ENCODE data around the gene DOP1A.

The DOP1A gene

GRCh38 chr6:83193747-83194566, 126.5 kb downstream of the DOP1A start:
- peak overlapping the region; percentile 77 for H3K27ac ChIP-seq
- peaks cover 38% of the 10 kb centered on the region for H3K36me3 ChIP-seq
- H3K9me3 ChIP-seq (ENCODE audit: severe bottlenecking), result no peaks in the 10 kb centered on the region
- TF ChIP-seq CTCF (IDR thresholded peaks at IDR 0.05; ENCODE audit: low read depth, low read length), result no peak
- H3K4me3 ChIP-seq (ENCODE audit: low read depth, low read length), result peak overlapping the region; percentile 60
- no peaks in the 10 kb centered on the region for H3K27me3 ChIP-seq (ENCODE audit: insufficient read depth, low read depth, severe bottlenecking)
- DNase-seq, result peak; percentile 61

- Histone ChIP-seq H3K27ac (no peak overlapping the region), H3K9me3 (ENCODE audit: severe bottlenecking) (no peaks in the 10 kb centered on the region), H3K27me3 (ENCODE audit: insufficient read depth, low read depth, severe bottlenecking) (no peaks in the 10 kb centered on the region), H3K4me3 (ENCODE audit: low read depth, low read length) (no peak overlapping the region), H3K36me3 (peaks cover 13% of the 10 kb centered on the region)
- no peak for DNase-seq
- no peak for TF ChIP-seq CTCF (IDR thresholded peaks at IDR 0.05; ENCODE audit: low read depth, low read length)
These were observed 131.2 kb downstream of the DOP1A start for GRCh38 chr6:83198486-83199172.

GRCh38 chr6:83199173-83199862, 131.8 kb downstream of the DOP1A start:
- no peak overlapping the region for H3K4me3 ChIP-seq (ENCODE audit: low read depth, low read length)
- TF ChIP-seq CTCF (IDR thresholded peaks at IDR 0.05; ENCODE audit: low read depth, low read length), result no peak
- H3K27me3 ChIP-seq (ENCODE audit: insufficient read depth, low read depth, severe bottlenecking), result no peaks in the 10 kb centered on the region
- no peak for DNase-seq
- H3K27ac ChIP-seq, result no peak overlapping the region
- H3K9me3 ChIP-seq (ENCODE audit: severe bottlenecking), result no peaks in the 10 kb centered on the region
- peaks cover 13% of the 10 kb centered on the region for H3K36me3 ChIP-seq

GRCh38 chr6:83199863-83200225, 132.4 kb downstream of the DOP1A start:
- TF ChIP-seq CTCF (IDR thresholded peaks at IDR 0.05; ENCODE audit: low read depth, low read length), result no peak
- no peaks in the 10 kb centered on the region for H3K9me3 ChIP-seq (ENCODE audit: severe bottlenecking)
- H3K36me3 ChIP-seq, result peaks cover 13% of the 10 kb centered on the region
- no peak overlapping the region for H3K27ac ChIP-seq
- no peak overlapping the region for H3K4me3 ChIP-seq (ENCODE audit: low read depth, low read length)
- H3K27me3 ChIP-seq (ENCODE audit: insufficient read depth, low read depth, severe bottlenecking), result no peaks in the 10 kb centered on the region
- no peak for DNase-seq

GRCh38 chr6:83202031-83202430, 134.6 kb downstream of the DOP1A start:
- H3K27ac ChIP-seq, result no peak overlapping the region
- no peaks in the 10 kb centered on the region for H3K27me3 ChIP-seq (ENCODE audit: insufficient read depth, low read depth, severe bottlenecking)
- H3K9me3 ChIP-seq (ENCODE audit: severe bottlenecking), result no peaks in the 10 kb centered on the region
- no peak for DNase-seq
- no peak overlapping the region for H3K4me3 ChIP-seq (ENCODE audit: low read depth, low read length)
- H3K36me3 ChIP-seq, result peaks cover 3% of the 10 kb centered on the region; the same call in 1 of the 2 replicates
- no peak for TF ChIP-seq CTCF (IDR thresholded peaks at IDR 0.05; ENCODE audit: low read depth, low read length)

All from WERI-Rb-1 (cell line).